Measurements from ENCODE around the gene ANKS6.

The ANKS6 gene

GRCh38 chr9:98791608-98792490 is 4.5 kb downstream of the ANKS6 start:
- no peak for DNase-seq (ENCODE audit: low read depth)

- DNase-seq (ENCODE audit: low read depth), result peak; percentile 50
These were observed 5.3 kb downstream of the ANKS6 start for GRCh38 chr9:98790842-98791607.

GRCh38 chr9:98790134-98790841 is 6.1 kb downstream of the ANKS6 start:
- DNase-seq (ENCODE audit: low read depth), result no peak

GRCh38 chr9:98789483-98790133 is 6.7 kb downstream of the ANKS6 start:
- DNase-seq (ENCODE audit: low read depth), result no peak

- no peak for DNase-seq (ENCODE audit: low read depth)
These were observed 8.5 kb downstream of the ANKS6 start for GRCh38 chr9:98787766-98788335.

GRCh38 chr9:98786750-98787510 is 9.4 kb downstream of the ANKS6 start:
- no peak for DNase-seq (ENCODE audit: low read depth)

- DNase-seq (ENCODE audit: low read depth), result no peak
These were observed 11.2 kb downstream of the ANKS6 start for GRCh38 chr9:98784831-98785806.

- no peak for DNase-seq (ENCODE audit: low read depth)
These were observed 12.7 kb downstream of the ANKS6 start for GRCh38 chr9:98783518-98784226.

GRCh38 chr9:98781588-98782383 is 14.6 kb downstream of the ANKS6 start:
- DNase-seq (ENCODE audit: low read depth), result no peak

- no peak for DNase-seq (ENCODE audit: low read depth)
These were observed 16.2 kb downstream of the ANKS6 start for GRCh38 chr9:98780059-98780749.

GRCh38 chr9:98778711-98779530 is 17.4 kb downstream of the ANKS6 start:
- DNase-seq (ENCODE audit: low read depth), result no peak

- DNase-seq (ENCODE audit: low read depth), result no peak
These were observed 18.1 kb downstream of the ANKS6 start for GRCh38 chr9:98778251-98778650.

- no peak for DNase-seq (ENCODE audit: low read depth)
These were observed 18.7 kb downstream of the ANKS6 start for GRCh38 chr9:98777618-98778017.

GRCh38 chr9:98775831-98776441 is 20.4 kb downstream of the ANKS6 start:
- DNase-seq (ENCODE audit: low read depth), result no peak

GRCh38 chr9:98774746-98775145 is 21.6 kb downstream of the ANKS6 start:
- no peak for DNase-seq (ENCODE audit: low read depth)

- DNase-seq (ENCODE audit: low read depth), result no peak
These were observed 22.6 kb downstream of the ANKS6 start for GRCh38 chr9:98773721-98774120.

Data from activated T-cell treated with anti-CD3 and anti-CD28 coated beads for 1 hour (primary cell).